HG02943 (cell line): ENCODE measurements around the gene AMPH.
A peak's percentile ranks its signal among the peaks of the same experiment; 100 is the strongest.

Experiments used
- ATAC-seq: cut with Tn5 transposase; IDR thresholded peaks from one replicate; pipeline ENCODE4 v1.9.1; 2021; ENCODE audit warnings: mild to moderate bottlenecking, low read depth, moderate library complexity; ENCODE audit not compliant: unreplicated experiment

AMPH gene

DNA sequence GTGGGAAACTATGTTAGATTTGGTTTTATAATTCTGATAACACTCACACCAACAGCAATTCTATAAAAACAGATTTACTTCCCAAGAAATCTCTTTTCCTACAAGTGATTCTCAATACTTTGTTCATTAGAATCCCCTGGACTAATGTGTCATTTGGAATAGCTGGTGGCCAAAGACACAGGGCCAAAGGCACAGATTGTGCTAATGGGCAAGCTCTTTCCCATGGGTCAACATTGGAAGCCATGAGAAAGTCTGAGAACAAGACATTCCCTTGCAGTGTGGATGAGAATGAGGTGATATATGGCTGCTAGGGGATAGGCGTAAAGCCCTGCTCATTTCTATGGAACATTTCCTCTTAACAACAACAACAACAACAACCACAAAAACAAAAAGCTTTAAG lies 153.8 kb downstream of the AMPH start:
- ATAC-seq: no peak

DNA sequence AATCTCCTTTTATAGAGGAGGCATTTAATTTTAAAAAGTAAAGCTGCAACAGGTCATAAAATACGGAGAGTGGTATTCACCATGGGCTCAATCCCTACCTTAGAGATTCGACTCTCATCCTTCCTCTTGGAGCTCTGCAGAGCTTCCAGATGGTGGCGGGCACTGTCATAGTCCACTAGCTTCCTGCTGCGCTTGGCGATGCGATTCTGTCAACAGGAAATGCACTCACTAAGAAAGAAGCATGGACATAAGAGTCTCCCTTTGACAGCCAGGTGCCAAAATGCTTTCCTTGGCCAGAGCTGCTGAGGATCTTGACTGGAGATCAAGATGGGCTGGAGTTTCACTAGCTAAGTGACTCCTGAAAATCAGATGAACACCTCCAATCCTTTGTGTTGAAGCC lies 154.4 kb downstream of the AMPH start:
- ATAC-seq: no peak

DNA sequence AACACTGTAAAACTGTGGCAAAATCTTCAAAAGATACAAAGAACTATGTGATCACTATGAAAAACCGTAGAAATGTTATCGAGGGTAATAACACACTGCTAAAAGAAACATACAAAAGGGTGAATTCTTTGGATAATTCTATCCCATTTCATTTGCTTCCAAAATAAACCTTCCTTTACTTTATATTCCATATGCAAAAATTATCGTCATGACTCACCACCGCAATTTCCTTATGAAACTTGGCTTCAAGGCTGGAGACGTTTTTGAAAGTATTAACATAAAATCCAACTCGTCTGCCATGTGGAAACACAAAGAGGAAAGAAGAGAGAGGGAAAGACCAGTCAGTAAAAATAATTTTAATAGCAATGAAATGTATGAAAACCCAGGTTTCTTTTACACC lies 165.2 kb downstream of the AMPH start:
- ATAC-seq: no peak

DNA sequence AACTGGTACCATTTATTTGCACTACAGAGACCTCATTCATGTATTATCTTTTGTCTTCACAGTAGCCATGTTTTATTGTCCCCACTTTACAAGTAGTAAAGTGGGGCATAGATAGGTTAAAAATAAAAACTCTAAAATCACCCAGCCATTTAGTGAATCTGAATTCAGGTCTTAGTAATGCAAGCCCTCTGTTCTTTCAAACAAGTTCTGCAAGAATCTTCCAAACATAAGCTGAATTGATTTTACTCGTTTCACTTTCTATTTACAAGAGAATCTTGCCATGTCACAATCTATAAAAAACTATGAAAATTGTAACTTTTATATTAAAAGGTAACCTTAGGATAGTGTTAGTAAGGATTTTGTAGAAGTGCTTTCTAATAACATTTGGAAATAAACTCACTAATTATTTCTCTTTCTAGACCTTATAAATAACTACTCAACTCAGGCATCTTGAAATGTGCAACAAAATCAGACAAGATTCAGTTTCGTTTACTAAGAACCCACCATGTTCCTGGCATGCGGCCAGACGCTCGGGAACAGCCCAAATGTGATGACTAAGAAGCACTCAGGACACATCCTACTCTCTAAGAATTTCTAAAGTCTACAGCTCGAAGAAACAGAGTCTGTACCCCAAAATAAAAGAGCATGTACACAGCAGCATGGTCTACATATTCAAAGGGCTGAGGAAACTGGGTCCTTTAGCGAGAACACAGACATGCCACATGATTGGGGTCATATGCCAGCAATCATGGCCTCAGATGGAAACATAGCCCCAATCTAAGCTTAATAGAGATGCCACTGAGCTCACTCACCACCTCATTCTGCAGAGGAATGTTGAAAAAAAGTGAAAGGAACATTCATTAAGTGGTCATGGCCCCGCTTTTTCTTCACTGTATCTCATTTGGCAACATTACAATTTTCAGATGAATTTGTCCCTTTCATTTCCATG lies 167.6 kb downstream of the AMPH start:
- peak; percentile 82 for ATAC-seq

DNA sequence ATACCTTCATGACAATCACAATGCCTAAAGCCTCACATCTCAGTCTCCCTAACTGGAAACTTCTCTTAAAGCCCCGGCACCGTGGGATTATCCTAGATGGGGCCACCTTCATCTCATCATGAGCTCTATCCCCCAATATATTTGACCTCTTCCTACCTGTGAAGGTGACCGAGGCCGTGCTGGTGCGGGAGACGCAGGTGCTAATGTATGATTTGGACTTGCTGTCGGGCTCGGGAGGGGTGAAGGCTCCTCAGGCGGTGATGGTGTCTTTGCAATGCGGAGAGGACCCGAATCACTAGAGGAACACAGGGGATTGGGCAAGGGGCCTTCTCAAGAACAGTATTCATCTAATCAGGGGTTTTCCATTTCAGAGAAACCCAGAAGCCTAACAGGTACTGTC lies 168.4 kb downstream of the AMPH start:
- ATAC-seq: no peak

DNA sequence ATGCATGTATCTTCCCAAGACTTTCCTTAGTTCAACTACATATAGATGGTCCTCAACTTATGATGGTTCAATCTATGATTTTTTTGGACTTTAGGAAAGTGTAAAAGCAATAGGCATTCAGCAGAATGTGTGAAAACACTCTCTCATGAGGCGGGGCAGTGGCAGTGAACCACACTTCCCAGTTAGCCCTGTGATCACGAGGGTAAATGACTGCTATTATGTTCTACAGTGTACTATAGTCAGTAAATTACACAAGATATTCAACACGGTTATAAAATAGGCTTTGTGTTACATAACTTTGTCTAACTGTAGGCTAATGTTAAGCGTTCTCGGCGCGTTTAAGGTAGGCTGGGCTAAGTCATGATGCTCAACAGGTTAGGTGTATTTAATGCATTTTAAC lies 169.3 kb downstream of the AMPH start:
- ATAC-seq: no peak

DNA sequence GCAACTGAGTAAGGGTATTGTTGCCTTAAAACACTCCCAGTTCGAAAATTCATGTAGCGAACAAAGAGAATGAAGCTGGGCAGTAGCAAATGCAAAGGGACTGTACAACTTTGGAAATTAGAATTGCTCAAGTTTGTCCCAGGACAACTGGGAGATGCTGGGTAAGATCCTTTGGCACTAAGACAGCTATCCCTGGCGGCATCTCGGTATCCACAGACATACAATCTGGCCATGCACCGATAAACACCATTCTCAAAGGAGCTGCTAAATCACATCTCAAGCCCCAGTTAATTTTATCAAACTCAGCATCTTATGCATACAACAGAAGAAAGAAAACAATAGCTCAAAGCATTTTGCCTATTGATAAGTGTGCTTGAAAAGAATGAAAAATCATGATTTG lies 177.3 kb downstream of the AMPH start:
- ATAC-seq: no peak

DNA sequence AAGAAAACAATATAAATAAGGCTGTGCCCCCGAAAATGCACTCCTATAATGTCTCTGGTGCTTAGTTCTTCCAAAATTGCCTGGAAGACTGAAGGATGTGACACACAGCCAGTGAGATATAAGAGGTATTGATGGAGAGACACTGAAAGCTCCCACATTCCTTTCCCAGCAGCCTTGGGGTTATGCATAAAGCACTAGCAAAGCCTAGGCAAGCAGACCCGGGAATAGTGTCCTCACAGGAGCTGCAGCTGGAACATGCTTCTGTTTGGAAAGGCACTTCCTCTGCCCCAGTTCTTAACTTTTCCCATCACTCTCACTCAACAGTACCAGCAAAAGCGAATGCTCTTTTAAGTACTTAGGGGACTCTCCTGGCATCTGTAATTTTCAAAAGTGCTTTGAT lies 178.0 kb downstream of the AMPH start:
- no peak for ATAC-seq

DNA sequence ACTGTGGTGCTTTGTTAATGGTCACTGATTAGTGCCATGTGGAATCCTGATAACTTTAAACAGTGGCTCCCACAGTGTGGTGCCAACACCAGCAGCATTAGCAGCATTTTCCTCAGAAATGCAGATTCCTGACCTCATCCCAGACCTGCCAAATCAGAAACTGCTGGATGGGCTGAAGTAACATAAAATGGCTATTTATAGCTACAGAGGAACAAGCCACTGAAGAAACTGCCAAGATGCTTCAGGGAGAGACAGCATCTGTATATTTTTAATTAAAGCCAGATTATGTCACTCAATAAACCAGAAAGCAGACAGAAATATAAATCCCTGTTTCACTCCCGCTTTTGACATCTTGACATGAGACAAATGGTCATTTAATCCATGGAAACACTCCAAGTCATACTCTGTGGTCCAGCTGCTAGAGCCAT lies 178.5 kb downstream of the AMPH start:
- ATAC-seq: no peak

DNA sequence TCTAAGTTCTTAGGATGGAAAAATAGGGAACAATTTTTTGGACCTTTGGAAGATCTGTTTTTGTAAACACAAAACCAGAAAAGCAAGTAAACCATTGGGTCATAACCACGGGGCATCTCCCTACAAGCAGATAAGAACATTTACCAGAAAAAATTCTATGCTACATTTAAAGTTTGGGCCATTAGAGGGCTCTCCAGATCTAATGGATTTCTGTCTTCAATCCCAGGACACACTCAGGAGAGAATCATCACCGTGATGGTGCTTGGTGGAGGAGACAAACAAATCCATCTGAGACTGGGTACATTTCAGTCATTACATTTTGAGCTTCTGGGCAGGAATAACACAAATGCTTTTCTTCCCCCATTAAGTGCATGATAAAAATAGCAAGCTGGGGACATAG lies 179.3 kb downstream of the AMPH start:
- no peak for ATAC-seq

DNA sequence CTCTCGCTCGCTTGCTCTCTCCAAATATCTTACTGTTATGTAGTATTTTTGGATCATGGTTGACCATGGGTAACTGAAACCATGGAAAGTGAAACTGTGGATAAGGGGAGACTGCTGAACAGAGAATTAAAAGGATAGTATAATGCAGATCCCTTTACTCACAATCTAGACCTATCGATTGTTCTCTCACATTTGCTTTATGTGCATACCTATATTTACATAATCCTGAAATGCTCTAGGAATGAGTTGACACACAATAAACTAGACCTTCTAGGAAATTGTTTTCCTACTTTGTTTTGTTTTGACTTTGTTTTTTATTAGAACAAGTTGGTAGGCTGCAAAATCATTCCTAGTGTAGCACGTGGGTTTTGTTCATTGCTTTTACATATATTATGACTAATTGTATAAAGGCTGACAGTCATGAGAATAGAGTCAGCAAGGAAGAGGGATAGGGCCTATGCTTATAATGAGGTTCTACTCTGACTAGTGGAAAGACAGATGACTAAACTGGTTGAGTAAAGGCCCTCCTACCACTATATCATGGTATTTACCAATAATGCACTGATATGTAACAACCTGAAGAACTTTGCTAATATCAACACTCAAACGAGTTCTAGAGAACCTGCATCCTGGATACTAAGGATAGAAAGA lies 182.5 kb downstream of the AMPH start:
- no peak for ATAC-seq

DNA sequence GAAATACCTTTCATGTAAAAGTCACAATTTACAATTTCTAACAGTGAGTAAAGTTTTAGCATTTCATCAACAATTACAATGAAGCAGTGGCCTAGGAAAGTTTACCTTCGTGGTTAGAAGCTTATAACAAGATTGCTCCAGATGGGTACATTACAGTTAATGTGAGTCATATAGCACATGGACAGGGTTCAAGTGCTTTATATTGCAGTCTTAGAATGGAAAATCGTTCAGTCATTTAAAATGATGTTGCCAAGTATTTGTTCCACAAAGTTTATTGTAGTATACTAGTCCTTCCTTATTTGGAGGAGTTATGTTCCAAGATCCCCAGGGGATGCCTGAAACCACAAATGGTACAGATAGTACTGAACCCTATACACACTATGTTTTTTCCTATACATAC lies 183.1 kb downstream of the AMPH start:
- no peak for ATAC-seq

DNA sequence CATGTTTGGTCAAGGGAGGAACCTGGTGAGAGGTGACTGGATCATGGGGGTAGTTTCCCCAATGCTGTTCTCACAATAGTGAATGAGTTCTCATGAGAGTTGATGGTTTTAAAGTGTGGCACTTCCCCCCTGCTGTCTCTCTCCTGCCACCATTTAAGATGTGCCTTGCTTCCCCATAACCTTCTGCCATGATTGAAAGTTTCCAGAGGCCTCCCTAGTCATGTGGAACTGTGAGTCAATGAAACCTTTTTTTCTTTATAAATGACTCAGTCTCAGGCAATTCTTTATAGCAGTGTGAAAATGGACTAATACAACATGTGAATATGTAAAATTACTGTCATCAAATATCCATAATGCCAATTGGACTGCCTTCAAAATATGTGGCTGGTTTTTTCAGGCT lies 192.2 kb downstream of the AMPH start:
- ATAC-seq: no peak

DNA sequence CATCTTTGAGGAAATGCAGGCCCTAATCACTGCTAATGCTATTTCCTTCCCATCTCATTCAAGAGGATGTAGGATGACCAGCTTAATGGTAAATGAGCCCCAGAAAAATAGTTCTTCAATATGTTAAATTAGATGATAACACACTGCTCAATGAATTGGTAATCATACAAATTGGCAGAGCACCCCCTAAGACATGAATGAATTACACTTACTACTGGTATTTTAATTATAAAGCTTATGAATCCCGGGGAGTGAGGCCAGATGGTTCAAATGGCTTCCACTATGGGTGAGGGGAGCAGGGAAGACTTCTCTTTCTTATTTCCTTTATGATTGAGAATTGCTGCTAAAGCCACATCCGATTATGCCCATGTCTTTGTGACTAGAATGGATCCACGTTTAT lies 198.5 kb downstream of the AMPH start:
- no peak for ATAC-seq

DNA sequence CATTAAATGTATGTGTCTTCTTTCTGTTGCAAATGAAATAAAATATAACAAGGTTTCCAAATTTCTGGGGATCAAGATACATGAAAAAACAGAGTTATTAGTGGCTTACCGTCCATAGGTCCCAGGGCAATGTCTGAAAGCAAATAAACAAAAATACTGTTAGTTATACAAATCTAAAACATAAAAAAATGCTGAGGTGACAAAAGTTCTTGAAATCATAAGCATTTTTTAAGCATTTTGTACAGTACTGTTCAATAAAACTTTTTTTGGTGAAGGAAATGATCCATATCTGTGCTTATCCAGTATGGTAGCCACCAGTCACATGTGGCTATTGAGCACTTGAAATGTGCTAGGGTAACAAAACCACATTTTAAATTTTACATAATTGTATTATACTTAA lies 199.1 kb downstream of the AMPH start:
- ATAC-seq: no peak

DNA sequence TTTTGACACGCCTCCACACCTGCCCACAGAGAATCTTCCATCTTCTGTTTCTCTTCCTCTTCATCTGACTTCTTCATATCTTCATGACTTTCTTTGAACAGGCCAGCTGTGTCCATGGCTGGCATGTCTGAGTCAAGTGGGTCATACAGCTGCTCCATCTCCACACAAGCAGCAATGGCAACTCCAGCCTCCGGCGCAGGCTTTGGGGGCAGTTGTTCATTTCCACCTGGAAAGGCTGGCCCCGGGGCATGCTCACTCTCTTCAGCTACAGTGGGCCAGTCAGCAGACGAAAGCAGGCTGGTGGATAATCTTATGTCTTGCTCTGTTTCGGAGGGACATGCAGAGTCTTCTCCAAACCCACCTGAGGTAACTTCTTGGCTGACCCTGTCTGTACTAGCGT lies 202.1 kb downstream of the AMPH start:
- ATAC-seq: no peak

DNA sequence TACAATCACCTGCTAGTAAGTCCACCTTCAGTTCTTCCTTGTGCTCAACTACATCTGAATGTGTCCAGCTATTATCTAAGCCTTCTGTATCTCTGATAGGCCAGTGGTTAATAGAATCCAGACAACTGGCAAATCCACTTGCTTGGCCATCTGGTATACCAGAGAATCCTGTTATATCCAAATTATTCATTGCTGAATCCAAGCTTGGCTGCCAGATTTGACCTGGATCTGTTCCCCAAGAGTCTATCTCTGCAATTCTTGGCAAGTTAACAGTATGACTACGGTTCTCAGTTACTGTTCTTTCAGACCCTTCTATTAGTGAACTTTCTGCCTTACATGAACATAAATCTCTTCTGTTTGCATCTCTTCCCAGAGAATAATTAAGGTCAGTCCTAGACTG lies 203.1 kb downstream of the AMPH start:
- no peak for ATAC-seq

DNA sequence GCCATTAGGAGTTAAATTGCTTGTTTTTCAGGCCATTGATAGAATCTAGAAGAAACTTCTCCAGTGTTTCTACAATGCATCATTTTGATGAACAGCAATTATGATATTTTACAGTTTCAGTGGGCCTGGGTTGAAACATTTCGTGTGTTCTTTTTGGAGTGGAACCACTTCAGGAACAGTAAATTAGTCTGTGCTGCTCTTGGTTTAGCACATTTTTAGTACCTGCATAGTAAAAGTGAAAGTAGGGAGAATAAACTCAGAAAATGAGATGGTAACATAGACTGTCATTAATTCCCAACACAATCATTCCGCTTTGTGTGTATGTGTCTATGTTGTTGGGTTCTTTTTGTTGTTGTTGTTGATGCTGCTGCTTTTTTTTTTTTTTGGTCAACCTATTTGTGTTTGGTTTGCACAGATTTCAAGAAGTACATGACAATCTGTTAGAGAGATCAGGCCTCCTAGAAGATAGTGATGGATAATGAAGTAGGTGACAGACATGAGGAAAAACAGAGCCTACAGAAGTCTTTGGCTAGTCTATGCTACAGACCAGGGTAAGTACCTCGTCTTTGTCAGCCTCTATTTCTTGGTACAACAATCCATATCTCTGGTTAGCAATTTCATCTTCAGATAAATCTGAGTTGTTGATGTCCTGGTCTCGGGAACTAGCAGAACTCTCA lies 203.8 kb downstream of the AMPH start:
- no peak for ATAC-seq

DNA sequence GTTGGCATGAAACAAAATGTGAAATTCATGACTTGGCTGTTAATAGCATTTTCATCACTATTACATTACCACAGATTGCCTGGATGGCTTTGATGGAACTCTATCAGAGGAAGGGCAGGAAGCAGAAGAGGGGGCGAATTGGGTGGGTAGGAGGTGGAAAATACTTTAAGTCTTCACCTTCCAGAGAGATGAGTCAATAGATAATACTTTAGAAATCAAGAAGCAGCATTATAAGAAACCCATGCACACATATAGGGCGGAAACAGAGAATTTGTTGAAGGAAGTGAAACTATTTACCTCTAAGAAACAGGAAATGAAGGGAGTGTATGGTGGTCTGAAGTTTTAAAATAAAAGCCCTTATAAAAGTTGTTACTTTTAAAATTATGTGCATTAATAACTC lies 205.7 kb downstream of the AMPH start:
- peak; percentile 86 for ATAC-seq

DNA sequence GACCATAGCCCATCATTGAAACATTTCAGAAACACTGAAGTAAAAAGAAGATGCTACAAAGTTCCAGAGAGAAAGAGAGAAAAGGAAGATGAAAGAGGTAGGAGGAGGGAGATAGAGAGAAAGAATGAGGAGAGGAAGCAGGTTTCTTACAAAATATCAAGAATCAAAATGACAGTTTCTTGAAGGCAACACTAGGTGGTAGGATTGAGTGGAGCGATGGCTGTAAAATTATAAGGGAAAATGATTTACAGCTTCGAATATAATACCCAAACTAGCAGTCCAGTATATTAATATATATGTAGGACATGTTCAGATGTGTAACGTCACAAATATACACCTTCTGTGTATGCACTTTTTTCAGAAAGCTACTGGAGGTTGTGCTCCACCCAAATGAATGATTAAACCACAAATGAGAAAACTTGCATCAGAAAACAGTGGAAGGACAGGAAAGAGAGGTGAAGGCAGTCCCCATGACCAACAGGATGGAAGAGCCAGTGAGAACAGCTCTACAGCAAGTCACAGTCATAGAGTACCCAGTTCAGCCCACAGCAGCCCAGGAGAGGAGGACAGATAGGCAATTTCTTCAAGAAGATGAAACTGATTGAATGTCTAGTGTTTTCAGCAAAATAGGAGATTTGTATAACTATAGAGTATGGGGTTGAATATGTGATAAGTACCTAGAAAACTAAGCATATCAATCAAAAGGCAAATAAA lies 206.3 kb downstream of the AMPH start:
- no peak for ATAC-seq

DNA sequence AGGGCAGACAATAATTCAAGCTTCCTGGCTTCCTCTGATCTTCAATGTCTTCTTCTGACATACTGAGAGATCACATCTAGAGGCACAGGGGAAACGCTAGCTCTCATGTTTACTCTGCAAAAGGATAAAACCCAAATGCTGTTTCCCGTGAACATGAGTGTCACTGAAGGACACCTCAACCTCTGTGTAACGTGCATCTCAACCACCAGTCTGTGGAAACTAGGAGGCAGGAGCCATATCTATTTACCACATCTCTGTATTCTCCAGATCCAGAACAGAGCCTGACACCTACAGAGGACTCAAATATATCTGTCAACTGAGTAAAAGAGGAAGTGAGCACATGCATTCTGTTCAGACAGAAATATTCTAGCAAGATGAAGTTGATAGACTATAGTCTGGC lies 217.4 kb downstream of the AMPH start:
- ATAC-seq: no peak
